HG03575 (cell line): ENCODE data around the gene CHP1.
A peak's percentile ranks its signal among the peaks of the same experiment; 100 is the strongest.
"Not testable (repeated sequence)": the region's sequence is repeated elsewhere in the genome, so short reads cannot be mapped to it uniquely, and the experiment has no call there.

Experiments used
- ATAC-seq: cut with Tn5 transposase; IDR thresholded peaks from one replicate; pipeline ENCODE4 v1.9.1; 2021; ENCODE audit not compliant: unreplicated experiment, insufficient number of reproducible peaks, low FRiP score; ENCODE audit errors: extremely low read depth

CHP1 gene

DNA sequence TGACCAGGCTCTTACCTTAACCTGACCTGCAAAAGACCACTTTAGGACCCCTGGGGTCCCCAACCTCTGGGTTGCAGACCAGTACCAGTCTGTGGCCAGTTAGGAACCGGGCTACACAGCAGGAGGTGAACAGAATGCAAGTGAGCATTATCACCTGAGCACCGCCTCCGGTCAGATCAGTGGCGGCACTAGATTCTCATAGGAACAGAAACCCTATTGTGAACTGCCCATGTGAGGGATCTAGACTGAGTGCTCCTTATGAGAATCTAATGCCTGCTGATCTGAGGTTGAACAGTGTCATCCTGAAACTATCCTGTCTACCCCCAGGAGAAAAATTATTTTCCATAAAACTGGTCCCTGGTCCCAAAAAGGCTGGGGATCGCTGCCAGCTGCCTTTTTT lies 20.3 kb downstream of the CHP1 start:
- ATAC-seq, result no peak

DNA sequence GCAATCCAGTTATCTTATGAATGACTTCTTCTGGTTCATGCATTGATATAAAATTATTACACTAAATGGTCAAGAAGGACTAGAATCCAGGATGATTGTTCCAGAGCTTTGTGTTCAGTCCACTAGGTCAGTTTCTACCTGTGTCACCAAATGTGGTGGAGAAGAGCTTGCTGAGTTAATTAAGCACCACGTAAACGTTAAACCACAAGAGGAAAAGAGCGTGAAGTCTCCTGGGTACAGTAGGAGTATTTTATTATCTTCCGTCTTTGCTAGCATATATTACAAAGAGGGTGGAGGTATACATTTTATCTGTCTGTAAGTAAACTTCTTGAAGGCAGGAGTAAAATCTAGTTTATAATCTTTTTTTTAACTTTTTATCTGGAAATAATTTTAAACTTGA lies 23.5 kb downstream of the CHP1 start:
- no peak for ATAC-seq

DNA sequence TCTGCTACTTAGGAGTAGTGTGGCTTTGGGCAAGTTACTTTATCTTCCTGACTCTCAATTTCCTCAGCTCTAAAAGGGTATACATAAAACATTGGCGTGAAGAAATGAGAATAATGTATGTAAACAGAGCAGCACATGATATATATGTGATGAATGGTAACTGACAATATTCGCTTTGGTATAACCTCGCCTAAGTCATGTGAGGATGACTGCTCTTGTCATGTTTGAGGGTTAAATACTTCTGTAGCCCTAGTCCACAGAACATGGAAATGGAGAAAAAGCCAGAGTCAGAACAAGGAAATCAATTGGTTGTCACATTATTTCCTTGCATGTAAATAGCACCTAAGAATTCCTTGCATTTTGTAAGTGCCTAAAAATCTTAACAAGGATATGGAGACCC lies 25.0 kb downstream of the CHP1 start:
- no peak for ATAC-seq

- no peak for ATAC-seq
Observed at GRCh38 chr15:41256577-41257038, 25.5 kb downstream of the CHP1 start.

DNA sequence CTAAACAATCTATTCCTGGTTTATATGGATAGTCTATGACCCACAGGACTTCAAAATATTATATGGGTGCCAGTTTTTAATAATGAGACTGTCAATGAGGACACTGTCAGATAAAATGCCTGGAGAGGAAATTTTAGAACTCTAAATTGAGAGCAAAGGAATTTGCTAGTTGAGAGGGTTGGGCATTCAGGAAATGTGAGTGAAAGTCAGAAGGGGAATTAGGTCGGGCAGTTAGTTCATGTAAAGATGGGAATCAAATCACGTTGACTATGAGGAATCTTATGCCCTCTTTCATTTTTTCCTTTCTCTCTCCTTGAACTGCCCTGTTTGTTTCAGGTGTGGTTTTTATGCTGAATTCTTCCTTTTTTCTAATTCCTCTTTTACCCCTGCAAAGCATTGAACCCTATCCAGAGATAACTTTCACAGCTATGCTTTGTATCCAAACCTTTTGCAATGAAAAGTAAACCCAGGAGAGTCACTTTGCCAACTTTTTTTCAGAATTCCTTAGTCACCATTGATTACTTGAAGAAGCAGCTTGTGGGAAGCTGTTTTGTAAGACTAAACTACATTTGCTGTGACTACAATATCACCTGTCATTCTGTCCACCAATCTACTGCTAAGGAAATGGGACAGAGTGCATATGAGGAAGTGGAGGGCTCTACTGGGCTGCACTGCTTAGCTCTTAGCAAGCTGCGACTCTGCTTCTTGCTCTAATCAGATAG lies 27.8 kb downstream of the CHP1 start:
- ATAC-seq, result no peak

- no peak for ATAC-seq
Observed at GRCh38 chr15:41259546-41260189, 28.6 kb downstream of the CHP1 start.

DNA sequence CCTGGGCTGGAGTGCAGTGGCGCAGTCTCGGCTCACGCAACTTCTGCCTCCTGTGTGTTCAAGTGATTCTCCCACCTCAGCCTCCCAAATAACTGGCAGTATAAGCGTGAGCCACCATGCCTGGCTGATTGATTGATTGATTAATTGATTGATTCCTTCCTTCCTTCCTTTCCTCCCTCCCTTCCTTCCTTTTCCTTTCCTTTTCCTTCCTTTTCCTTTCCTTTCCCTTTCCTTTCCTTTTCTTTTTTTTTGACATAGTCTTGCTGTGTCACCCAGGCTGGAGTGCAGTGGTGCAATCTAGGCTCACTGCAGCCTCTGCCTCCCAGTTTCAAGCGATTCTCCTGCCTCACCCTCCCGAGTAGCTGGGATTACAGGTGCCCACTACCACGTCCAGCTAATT lies 29.9 kb downstream of the CHP1 start:
- not testable (repeated sequence) for ATAC-seq

DNA sequence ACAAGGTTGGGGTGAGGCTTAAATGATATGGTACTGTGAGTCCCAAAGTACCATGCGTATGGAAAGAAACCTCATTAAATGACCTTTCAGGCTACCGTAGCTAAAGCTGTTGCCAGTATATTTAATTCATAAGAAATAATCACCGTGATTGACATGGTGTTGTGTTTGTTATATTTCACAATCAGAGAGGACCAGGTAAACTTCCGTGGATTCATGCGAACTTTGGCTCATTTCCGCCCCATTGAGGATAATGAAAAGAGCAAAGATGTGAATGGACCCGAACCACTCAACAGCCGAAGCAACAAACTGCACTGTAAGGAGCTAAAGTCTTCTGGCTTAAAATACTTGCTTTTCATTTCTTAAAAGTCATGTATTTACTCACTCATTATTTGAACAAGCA lies 31.5 kb downstream of the CHP1 start:
- ATAC-seq, result no peak

DNA sequence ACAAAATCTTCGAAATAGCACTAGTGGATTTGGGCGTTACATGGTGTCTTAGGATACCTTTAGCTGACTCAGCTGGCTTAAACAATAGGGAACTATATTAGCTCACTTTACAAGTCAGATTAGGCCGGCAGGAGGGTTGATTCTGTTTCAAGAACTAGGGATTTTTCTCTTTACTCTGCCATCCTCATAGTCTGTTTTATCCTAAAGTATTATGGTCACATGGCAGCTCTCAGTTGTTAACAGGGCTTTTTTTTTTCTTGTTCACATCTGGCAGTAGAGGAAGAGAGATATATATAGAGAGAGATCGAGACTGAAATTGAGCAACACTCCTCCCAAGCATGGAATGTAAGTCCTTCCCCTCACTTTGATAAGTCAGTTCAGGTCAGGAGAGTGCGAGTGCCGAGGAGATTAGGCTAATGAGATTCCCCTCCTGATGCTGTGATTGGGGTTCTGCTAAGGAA lies 32.9 kb downstream of the CHP1 start:
- no peak for ATAC-seq

DNA sequence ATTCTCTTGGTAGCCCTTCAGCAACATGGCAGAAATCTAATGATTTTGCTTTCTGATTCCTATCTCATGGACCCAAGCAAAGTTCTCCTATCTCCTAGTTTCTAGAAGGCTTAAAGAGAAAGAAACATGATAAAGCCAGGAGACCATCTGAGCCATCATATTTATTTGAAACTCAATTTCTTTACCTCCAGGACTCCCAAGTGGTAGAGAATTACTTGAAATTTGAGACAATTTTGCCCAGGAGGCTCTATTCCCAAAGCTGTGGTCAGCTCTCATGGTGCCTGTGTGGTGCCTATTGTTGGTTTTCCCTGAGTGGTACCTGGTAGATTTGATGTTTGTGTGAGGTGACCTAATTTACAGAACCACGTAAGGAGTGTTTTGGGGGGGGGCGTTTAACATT lies 38.8 kb downstream of the CHP1 start:
- no peak for ATAC-seq

GRCh38 chr15:41276831-41277230 lies 45.8 kb downstream of the CHP1 start:
- no peak for ATAC-seq

DNA sequence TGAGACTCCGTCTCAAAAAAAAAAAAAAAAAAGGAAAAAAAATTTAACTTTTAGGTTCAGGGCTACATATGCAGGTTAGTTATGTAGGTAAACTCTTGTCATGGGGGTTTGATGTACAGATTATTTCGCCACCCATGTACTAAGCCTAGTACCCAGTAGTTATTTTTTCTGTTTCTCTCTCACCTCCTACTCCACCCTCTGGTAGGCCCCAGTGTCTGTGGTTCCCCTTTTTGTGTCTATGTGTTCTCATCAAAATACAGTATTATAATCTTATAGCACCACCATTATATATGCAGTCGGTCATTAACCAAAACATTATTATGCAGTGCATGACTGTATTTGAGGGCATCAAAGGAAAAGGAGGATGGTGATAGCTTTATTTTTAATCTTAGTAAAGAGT lies 47.3 kb downstream of the CHP1 start:
- no peak for ATAC-seq

DNA sequence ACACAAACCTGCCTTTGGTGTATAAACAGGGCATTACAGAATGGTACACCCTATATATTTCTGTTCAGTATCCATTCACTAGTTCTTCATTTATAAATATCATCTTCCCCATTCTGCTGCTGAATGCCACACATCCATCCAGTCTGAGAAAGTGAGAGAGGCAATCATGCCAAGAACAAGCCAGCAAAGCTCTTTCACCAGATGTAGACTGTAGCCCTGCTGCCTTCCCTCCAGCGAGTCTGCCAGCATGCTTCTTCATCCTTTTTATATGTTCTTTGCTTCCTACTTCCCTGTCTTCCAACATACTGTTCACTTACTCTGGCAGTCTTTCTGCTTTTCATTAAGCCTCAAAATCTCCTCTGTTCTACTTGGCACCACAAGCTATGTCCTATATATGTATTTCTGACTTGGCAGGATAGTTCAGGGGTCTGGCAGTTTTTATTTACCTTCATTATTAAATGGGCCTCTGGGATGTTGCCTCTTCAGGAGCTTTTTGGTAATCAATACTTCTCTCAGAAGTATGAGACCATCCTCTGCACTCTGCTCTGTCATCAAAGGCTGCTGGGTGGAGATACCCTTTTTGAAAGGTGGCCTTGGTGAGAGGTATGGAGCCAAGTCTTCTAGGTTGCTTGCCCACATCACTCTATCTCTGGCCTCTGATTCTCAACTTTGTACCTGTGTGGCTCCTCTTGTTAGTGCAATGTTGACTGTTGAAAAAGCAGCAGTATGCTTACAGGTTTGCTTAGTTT lies 48.6 kb downstream of the CHP1 start:
- no peak for ATAC-seq

GRCh38 chr15:41281236-41281635 lies 50.2 kb downstream of the CHP1 start:
- ATAC-seq, result no peak

DNA sequence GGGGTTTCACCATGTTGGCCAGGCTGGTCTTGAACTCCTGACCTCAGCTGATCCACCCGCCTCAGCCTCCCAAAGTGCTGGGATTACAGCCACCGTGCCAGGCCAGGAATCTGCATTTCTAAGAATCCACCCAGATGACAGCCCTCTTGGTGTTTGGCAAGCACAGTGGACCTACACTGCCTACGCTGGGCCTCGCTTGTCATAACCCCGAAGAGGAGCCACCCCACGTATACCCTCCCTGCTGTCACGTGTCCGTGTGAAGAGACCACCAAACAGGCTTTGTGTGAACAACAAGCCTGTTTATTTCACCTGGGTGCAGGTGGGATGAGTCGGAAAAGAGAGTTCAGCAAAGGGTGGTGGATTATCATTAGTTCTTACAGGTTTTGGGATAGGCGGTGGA lies 51.4 kb downstream of the CHP1 start:
- not testable (repeated sequence) for ATAC-seq

GRCh38 chr15:41282980-41283652 lies 52.0 kb downstream of the CHP1 start:
- not testable (repeated sequence) for ATAC-seq

GRCh38 chr15:41283653-41284426 lies 52.8 kb downstream of the CHP1 start:
- peak; percentile 70 for ATAC-seq

- no peak for ATAC-seq
Observed at GRCh38 chr15:41284427-41285177, 53.5 kb downstream of the CHP1 start.
